GM18526 (cell line): ENCODE measurements around the gene RPL21.

ENCODE experiments used
- POLR2A ChIP-seq: IDR thresholded peaks from 3 replicates; pipeline ENCODE4 v1.6.1; 2011; ENCODE audit not compliant: insufficient read length; ENCODE audit errors: extremely low read depth

The RPL21 gene

DNA sequence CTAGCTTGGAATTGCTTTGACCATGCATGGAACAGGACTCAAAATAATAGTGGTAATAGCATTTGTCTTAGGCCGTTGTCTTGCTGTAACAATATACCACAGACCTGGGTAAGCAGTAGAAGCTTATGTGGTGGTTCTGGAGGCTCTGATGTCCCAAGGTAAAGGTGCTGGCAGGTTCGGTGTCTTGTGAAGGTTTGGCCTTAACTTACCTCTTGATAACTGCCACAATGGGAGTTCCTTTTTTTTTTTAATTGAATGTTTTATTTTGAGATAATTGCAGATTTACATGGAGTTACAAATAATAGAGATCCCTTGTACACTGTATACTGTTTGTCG, 5.8 kb downstream of the RPL21 start:
- TF ChIP-seq POLR2A = no peak

DNA sequence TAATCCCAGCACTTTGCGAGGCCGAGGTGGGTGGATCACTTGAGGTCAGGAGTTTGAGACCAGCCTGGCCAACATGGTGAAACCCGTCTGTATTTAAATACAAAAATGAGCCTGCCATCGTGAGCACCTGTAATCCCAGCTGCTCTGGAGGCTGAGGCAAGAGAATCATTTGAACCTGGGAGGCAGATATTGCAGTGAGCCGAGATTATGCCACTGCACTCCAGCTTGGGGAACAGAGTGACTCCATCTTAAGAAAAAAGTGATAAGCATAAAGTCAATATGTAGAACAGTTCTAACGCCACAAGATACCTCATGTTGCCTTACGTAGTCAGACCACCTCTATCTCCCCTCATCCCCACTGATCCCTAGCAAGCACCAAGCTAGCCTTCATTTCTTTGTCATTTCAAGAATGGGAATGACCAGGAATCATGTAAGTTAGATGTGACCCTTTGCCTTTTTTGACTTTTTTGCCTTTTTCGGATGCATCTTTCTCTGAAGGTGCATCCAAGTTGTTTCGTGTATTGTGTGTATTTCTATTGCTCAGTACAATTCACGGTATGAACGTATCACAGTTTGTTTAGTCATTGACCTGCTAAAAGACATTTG, 6.4 kb downstream of the RPL21 start:
- TF ChIP-seq POLR2A = no peak

DNA sequence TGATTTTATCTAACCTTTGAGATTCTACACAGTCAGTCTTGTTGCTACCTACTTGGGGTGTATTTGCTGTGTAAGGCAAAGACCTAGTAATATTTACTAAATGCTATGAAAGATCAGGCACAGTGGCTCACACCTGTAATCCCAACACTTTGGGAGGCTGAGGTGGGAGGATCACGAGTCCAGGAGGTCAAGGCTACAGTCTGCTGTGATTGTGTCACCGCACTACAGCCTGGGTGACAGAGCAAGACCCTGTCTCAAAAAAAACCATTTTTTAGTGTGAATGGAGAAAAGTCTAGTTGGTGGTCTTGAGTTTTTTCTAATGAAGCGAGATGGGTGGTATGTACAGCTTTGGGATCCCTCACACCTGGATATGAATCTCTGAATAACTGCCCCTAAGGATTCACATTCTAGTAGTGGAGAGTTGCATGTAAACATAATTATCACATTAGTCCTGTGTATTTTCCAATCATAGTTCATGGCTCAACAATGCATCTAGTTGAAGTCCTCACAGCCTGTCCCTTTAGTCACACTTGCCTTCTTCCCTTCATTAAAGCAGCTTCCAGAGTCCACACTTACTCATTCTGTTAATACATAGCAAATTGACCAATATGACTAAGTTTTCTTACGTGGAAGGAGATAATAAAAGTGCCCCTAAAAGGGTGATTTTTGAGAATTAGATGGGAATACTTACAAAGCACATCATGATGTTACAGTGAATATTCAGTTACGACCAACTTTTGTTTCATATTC, 7.5 kb downstream of the RPL21 start:
- TF ChIP-seq POLR2A = no peak

DNA sequence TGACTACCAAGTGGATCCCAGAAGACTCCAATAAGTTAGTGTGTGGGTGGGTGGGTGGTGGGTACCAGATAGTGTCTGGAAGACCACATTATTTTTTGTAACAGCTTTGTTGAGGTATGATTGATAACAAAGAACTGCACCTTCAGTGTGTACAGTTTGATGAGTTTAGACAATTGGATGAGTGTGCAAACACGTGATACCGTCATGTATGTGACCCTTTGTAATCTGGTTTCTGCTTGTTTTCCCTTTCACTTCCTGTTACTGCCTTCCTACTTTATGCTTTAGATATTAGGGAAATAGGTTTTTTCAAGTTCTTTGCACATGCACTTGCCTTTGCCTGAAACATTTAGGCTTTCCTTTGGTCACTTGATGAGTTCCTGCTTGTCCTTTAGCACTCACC, 8.5 kb downstream of the RPL21 start:
- TF ChIP-seq POLR2A = no peak

DNA sequence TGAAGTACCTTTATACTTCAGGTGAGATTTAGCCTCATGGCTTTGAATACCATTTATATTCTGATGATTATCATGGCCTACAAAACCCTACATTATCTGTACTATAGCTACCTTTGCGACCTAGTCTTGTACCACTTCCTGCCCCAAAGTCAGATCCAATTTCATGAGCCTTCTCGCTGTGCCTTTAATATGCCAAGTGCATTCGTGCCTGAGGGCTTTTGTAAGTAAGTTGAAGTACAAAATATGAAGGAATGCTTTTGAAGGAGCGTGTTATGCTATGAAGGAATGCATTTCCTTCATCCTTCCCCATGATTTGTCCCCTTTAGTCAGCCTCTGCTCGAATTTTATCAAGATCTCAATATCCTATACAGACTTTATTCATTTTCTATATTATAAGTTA, 10.0 kb downstream of the RPL21 start:
- no peak for TF ChIP-seq POLR2A

DNA sequence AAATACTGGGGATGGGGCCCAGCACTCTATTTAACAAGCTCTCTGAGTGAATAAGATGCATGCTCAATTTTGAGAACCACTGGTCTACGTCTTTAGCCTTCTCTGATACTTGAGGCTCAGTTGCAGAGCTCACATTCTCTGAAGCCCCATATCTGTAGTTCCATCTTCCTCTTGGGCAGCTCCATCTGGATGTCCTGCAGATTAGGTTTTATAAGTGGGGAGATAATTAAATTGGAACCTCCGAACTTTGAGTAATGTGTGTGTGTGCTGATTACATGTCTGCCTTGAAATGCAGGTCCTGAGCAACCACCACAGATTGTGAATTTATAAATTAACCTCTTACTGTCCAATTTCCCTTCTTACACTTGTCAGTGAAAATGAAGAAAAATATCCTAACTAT, 12.1 kb downstream of the RPL21 start:
- TF ChIP-seq POLR2A = no peak

DNA sequence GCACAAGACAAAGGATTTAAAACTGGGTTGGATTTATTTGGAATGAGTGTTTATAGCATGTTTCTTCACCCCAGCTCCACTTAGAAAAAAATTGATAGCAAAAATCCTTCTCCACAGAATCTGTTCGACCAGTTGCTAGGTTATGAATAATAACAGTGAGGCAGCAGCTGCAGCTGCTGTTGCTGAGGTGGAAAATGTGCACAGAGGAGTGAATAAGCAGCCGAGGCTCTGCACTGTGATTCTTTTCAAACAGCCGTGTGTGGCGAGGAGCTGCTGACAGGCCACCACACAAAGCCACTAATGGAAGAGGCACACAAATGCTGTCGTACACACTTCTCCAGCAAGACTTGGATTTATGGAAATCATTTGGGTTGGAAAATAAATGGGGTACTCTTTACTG, 12.8 kb downstream of the RPL21 start:
- TF ChIP-seq POLR2A = no peak

DNA sequence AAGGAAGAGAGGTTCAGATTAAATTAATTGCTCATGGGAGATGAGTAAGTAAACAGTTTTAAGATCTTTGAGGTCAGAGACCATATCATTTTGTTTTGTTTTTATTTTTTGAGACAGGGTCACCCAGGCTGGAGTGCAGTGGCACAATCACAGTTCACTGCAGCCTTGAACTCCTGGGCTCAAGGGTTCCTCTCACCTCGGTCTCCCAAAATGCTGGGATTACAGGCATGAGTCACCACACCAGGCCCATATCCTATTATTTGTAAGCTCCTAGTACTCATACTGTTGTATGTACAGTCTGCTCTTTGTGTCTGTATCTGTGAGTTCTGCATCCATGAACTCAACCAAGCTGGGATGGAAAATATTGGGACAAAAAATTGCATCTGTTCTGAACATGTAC, 13.3 kb downstream of the RPL21 start:
- no peak for TF ChIP-seq POLR2A

DNA sequence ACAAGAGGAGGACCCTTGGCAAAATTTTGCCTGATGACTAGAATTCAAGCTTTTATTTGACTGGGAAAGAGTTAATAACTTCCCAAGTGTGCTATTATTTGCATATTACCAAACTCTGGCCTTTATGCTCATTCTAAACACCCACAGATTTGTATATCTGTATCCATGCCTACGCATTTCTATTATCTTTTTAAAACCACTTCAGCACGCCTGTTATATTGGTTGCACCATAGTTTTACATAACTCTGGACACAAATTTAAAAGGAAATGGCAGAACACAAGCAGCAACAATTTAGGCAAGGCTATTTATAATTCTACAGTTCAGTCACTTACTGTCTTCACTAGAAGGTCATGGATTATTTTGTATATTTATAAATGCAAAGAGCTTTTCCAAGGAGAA, 15.6 kb downstream of the RPL21 start:
- TF ChIP-seq POLR2A = no peak

DNA sequence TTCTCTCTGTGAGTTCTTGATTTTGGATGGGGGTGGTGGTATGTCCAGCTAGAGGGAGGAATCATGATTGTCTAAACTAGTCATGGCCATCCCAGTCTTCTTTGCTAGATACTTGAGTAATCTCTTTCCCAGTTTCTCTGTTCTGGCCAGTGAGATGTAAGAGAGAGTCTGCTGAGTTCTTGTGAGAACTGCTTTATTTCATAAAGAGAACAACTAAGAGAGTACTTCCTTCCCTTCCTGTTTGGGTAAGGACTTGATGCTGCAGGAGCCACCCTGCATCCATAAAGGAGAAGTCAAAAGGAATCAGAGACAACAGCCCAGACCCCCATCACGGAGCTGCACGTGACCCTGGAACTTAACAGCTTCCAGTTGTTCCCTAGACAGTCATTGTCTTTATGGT, 16.2 kb downstream of the RPL21 start:
- no peak for TF ChIP-seq POLR2A

DNA sequence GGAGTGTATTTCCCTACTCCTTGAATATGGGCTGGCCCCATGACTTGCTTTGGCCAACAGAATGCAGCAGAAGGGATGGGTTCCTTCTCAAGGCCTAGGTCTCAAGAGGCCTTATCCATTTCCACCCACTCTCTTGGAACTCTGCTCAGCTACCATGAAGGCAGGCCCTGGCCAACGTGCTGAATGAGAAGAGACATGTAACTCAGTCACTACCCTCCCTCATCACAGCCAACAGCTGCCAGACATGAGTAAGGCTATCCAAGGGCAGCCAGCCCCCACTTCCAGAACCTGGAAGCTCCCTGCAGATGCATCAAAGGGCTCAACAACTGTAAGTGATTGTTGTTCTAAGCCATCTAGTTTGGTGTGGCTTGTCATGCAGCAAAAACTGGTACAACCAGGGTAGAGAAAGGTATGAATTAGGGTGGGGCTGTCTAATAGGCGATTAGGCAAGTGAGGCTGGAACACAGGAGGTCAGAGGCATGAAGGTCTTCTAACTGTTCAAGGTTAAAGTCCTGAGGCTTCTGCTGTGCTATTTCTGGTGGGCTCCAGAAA, 17.8 kb downstream of the RPL21 start:
- TF ChIP-seq POLR2A = no peak

DNA sequence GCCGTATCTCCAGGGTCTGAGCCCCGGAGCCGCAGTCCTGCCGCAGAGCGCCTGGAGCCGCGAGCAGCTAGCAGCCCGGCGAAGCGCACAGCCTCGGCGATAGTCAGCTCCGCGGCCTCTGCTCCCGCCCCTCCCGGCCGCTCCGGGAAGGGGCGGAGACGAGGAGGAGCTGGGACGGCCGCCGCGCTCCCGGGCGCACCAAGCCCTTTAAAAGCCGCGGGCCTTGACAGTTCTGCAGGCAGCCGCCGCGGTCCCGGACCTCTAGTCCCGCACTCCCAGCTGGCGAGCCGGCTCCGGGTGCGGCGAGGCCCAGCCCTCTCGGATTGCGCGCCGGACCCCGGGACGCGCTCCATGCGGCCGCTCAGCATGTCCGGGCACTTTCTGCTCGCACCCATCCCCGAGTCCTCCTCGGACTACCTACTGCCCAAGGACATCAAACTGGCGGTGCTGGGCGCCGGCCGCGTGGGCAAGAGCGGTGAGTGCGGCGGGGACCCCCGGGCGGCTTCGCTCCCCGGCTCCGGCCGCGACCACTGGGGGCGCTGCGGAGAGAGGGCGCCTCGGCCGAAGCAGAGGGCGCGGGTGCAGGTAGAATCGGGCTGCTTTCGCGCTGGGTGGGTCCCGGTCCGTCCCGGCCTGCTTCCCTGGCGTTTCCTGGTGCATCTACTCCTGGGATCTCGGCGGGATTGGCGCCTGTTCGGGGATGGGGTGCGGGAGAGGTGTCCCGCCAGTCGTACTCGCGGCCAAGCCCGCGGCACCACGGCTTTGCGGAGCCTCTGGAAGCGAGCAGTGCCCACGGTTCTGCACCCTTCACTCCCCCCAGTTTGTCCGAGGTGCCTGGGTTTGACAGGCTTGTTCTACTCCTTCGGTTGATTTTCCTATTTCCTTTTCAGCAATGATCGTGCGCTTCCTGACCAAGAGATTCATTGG, 19.5 kb downstream of the RPL21 start, which contains the start of gene RASL11A:
Gene RASL11A, plus strand, starts transcription at position 237 of the 927 bp plus-strand sequence. Its CDS starts 115 bp downstream, at position 352.
- TF ChIP-seq POLR2A = peak; percentile 32

DNA sequence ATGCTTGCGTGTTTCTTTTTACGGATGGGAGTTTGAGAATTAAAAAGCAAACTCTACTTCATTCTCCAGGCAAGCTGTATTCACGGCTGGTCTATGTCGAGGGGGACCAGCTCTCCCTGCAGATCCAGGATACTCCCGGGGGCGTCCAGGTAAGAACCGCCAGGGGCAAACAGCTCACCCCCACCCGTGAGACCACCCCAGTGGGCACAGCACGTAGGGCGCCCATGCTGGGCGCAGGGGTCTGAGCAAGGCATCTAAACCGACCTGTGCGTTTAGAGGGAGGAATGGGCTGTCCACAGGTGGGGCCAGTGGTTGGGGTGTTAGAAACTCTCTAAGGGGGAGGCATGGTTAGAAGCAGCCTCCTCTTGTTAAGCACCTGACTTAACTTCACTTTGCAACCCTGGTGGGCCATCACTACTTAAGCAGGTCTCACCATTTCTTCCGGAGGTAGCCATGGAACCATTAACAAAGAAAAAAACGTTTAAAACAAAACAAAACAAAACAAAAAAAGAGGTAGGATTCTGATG, 20.3 kb downstream of the RPL21 start:
- TF ChIP-seq POLR2A = no peak

DNA sequence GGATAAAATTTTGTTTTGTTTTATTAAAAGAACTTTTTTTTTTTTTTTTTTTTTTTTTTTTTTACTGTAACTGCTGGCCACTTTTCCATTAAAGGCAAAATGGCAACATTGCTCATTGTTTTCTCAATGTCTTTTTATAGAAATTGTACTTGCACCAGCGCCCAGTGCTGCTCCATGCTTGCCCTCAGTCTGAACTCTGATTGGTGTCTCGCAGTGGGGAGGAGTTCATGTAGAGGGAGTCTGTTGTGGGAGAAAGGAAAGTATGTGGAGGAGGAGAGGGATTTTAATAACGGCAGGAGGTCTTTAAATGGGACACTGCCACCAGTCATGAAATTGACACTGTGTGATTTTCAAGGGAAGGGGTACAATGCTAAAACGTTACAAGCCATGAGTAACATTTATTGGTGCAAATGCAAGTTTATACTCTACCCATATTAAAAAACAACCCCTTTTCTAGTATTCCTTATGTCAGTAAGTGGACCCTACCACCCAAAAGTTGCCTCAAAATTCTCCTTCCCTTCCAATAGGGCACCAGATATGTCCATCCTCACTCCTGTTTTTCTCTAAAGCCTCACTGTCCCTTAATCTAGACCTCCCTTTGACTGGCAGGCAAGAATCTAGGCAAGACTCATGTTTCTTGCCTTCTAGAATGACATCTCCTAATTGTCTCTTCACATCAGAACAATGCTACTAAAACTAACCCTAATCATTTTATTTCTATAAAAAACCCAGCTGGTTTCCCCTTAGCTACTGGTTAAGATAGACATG, 22.5 kb downstream of the RPL21 start:
- TF ChIP-seq POLR2A = no peak

DNA sequence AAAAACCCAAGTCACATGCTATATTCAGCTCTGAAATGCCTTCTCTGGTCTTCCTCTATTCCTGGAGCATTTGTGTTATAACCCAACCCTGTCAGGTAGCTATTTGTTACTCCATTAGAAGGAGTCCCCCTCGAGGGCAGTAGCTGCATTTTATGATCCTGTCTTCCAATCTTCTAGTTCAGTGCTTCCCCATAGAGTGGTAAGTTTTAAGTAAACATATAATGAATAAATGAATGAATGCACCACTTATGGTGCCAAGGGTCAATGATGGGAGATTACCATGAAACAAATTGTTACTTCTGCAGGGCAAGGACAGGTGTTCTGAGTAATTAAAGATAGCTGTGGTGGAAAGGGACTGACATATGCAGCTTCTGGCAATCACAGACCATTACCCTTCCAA, 23.3 kb downstream of the RPL21 start:
- TF ChIP-seq POLR2A = no peak
